Vagina (tissue), 2 donors: ENCODE measurements around the gene CLDND2. TPM values are rescaled to one million over a fixed set of nuclear protein-coding genes. Genes with fewer than 3 reads are reported as not detected.

ENCODE experiments used
- DNase-seq, 2 donors: peaks; one replicate each; pipeline ENCODE4 v3.0.0-alpha.2; 2017; ENCODE audit errors: extremely low spot score in 2 of 2
- H3K27ac ChIP-seq: fragments of 200-600 bp; sonication (generic); one replicate; pipeline ENCODE4 v1.5.1; 2019
- H3K27me3 ChIP-seq: fragments of 200-600 bp; sonication (generic); one replicate; pipeline ENCODE4 v1.5.1; 2019
- H3K36me3 ChIP-seq, 2 donors: fragments of 200-600 bp; sonication (generic); one replicate each; pipeline ENCODE4 v1.5.1; 2017 to 2019
- H3K4me1 ChIP-seq: fragments of 200-600 bp; sonication (generic); one replicate; pipeline ENCODE4 v1.5.1; 2019
- H3K4me3 ChIP-seq, 2 donors: fragments of 200-600 bp; sonication (generic); 1 replicate in 1 of 2; 2 replicates in 1 of 2; pipeline ENCODE4 v1.5.1; 2016 to 2019
- H3K9me3 ChIP-seq: fragments of 200-600 bp; sonication (generic); one replicate; pipeline ENCODE4 v1.5.1; 2019
- CTCF ChIP-seq, 3 experiments: fragments of 450-650 bp in 2 of 3; fragments of 200-600 bp in 1 of 3; sonication (generic) in 1 of 3; IDR thresholded peaks; one replicate each; pipeline ENCODE4 v1.5.1; 2017 to 2019; ENCODE audit warnings: antibody characterized with exemption in 3 of 3, mild to moderate bottlenecking in 2 of 3, moderate library complexity in 2 of 3
- POLR2A ChIP-seq, 2 donors: fragments of 450-650 bp; IDR thresholded peaks; one replicate each; pipeline ENCODE4 v1.6.1; 2017; ENCODE audit warnings: antibody characterized with exemption in 2 of 2, mild to moderate bottlenecking in 2 of 2, moderate library complexity in 2 of 2
- POLR2AphosphoS5 ChIP-seq, 2 donors: sonication (generic); formaldehyde crosslinking; IDR thresholded peaks; one replicate each; pipeline ENCODE4 v1.9.0; 2017; ENCODE audit warnings: antibody characterized with exemption in 2 of 2, mild to moderate bottlenecking in 2 of 2, low read depth in 1 of 2; ENCODE audit not compliant: insufficient read depth in 1 of 2
- intact Hi-C: fragments of 100-400 bp; cut with DNase I; formaldehyde crosslinking; loops from one replicate; pipeline ENCODE4 v1.15.1; 2023
- total RNA-seq: library from RNA; depleted of rRNA; stranded (reverse); fragments of >200 nt; gene quantifications from one replicate; pipeline ENCODE4 v1.2.3, GENCODE V29; 2016

CLDND2 gene
- total RNA-seq, 1 donor from 2014 or later, result not detected

GRCh38 chr19:51356159-51356801, 12.5 kb downstream of the CLDND2 start:
- no peak for DNase-seq
- Histone ChIP-seq H3K4me3 (no peak overlapping the region), H3K27ac (no peak overlapping the region), H3K4me1 (peaks cover 22% of the 10 kb centered on the region), H3K9me3 (no peaks in the 10 kb centered on the region), H3K27me3 (no peaks in the 10 kb centered on the region), H3K36me3 (no peaks in the 10 kb centered on the region)
- TF ChIP-seq POLR2A (IDR thresholded peaks at IDR 0.05), result no peak
- no peak for TF ChIP-seq POLR2AphosphoS5 (IDR thresholded peaks at IDR 0.05; ENCODE audit: insufficient read depth in 1 of 2, low read depth in 1 of 2)
- no peak for TF ChIP-seq CTCF (IDR thresholded peaks at IDR 0.05)
- intact Hi-C loops, result no loop called here

GRCh38 chr19:51354742-51355148, 14.1 kb downstream of the CLDND2 start:
- DNase-seq, result no peak
- H3K4me1 ChIP-seq, result peaks cover 18% of the 10 kb centered on the region
- H3K27me3 ChIP-seq, result no peaks in the 10 kb centered on the region
- TF ChIP-seq POLR2A (IDR thresholded peaks at IDR 0.05), result no peak
- TF ChIP-seq CTCF (IDR thresholded peaks at IDR 0.05), result no peak
- TF ChIP-seq POLR2AphosphoS5 (IDR thresholded peaks at IDR 0.05; ENCODE audit: insufficient read depth in 1 of 2, low read depth in 1 of 2), result no peak
- no peak overlapping the region for H3K27ac ChIP-seq
- H3K9me3 ChIP-seq, result no peaks in the 10 kb centered on the region
- H3K4me3 ChIP-seq, result no peak overlapping the region
- no peaks in the 10 kb centered on the region for H3K36me3 ChIP-seq
- intact Hi-C loops, result no loop called here

GRCh38 chr19:51354103-51354741, 14.6 kb downstream of the CLDND2 start:
- DNase-seq, result no peak
- peaks cover 0 to 4% of the 10 kb centered on the region in 2 donors for H3K36me3 ChIP-seq
- no peak for TF ChIP-seq POLR2AphosphoS5 (IDR thresholded peaks at IDR 0.05; ENCODE audit: insufficient read depth in 1 of 2, low read depth in 1 of 2)
- no peak for TF ChIP-seq CTCF (IDR thresholded peaks at IDR 0.05)
- no peak for TF ChIP-seq POLR2A (IDR thresholded peaks at IDR 0.05)
- no peak overlapping the region for H3K27ac ChIP-seq
- no peaks in the 10 kb centered on the region for H3K9me3 ChIP-seq
- no peak overlapping the region for H3K4me3 ChIP-seq
- intact Hi-C loops, result no loop called here
- no peaks in the 10 kb centered on the region for H3K27me3 ChIP-seq
- peaks cover 13% of the 10 kb centered on the region for H3K4me1 ChIP-seq

- Histone ChIP-seq H3K9me3 (no peaks in the 10 kb centered on the region), H3K4me1 (peaks cover 8% of the 10 kb centered on the region), H3K27ac (no peak overlapping the region), H3K4me3 (no peak overlapping the region), H3K27me3 (no peaks in the 10 kb centered on the region), H3K36me3 (peaks cover 0 to 12% of the 10 kb centered on the region in 2 donors)
- DNase-seq, result no peak
- TF ChIP-seq POLR2AphosphoS5 (IDR thresholded peaks at IDR 0.05; ENCODE audit: insufficient read depth in 1 of 2, low read depth in 1 of 2) (no peak), POLR2A (IDR thresholded peaks at IDR 0.05) (no peak), CTCF (IDR thresholded peaks at IDR 0.05) (no peak)
- intact Hi-C loops, result no loop called here
Measured at GRCh38 chr19:51352783-51353360, 15.9 kb downstream of the CLDND2 start.
